GM12892 (cell line): Measurements from ENCODE around the gene PRODH2.

Experiments
- POLR2A ChIP-seq: IDR thresholded peaks from 2 replicates; pipeline ENCODE4 v1.6.1; 2011; ENCODE audit warnings: low read depth, low read length, control low read depth
- POLR2AphosphoS5 ChIP-seq: IDR thresholded peaks from 2 replicates; pipeline ENCODE4 v1.6.1; 2011; ENCODE audit warnings: low read depth, low read length, control low read depth
- TAF1 ChIP-seq: IDR thresholded peaks from 2 replicates; pipeline ENCODE4 v1.6.1; 2011; ENCODE audit warnings: low read depth, mild to moderate bottlenecking, control low read depth, low read length, borderline replicate concordance

- TF ChIP-seq POLR2A (no peak), TAF1 (no peak), POLR2AphosphoS5 (no peak)
These were observed 30.1 kb downstream of the PRODH2 start for GRCh38 chr19:35782589-35782988.
